ENCODE data around the gene LRRC10B.

Gene LRRC10B

DNA sequence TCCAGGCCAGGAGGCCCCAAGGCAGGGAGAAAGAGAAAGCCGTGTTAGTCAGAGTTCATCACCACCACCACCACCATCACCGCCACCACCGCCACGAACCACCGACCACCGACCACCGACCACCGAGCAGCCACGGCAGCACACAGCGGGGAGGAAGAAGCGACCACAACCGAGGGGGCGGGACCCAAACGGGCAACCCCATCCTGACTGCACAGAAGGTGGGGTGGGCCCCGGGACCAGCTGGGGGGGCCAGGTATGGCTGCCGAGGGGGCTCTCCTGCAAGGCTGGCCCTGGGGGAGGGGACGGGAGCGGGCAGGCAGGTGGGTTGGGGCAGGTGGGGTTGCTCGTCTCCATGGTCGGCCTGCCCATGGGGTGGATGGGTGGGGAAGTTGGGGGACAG lies 38.1 kb downstream of the LRRC10B start:
- no peak for DNase-seq (ENCODE audit: low read depth)

DNA sequence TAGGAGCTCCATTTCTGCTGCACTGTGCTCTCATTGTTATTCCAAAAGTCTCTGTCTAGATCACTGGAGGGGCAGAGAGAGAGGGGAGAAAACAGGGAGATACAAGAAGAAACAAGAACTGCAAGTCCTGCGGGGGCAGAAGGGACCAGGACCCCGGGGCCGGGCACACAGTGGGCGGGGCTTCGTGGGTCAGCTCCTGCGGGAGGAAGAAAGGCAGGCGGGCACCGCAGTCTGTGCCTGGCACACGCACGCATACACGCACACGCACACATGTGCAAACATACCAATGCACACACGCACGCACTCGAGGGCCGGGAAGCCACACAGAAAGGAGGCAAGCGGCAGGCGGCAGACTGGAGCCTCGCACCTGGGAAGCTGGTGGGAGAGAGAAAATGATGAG lies 38.7 kb downstream of the LRRC10B start:
- DNase-seq (ENCODE audit: low read depth), result no peak

DNA sequence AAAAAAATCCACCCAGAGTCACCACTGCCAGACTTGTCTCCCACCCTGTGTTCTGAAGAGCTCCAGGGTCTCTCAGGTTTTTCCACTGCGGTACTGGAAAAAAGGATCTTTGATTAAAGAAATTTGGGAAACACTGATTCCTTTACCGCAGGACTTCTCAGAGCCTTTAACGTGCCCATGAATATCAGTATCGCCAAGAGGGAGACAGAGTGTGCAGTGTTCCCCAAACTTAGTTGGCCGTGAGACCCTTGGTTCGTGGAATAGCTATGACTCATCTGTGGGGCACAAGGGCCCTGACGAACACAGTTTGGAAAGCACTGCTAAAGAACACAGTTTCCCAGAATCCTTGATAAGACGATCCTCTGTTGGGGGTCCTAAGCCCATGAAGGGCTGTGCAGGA lies 40.6 kb downstream of the LRRC10B start:
- DNase-seq (ENCODE audit: low read depth), result no peak

DNA sequence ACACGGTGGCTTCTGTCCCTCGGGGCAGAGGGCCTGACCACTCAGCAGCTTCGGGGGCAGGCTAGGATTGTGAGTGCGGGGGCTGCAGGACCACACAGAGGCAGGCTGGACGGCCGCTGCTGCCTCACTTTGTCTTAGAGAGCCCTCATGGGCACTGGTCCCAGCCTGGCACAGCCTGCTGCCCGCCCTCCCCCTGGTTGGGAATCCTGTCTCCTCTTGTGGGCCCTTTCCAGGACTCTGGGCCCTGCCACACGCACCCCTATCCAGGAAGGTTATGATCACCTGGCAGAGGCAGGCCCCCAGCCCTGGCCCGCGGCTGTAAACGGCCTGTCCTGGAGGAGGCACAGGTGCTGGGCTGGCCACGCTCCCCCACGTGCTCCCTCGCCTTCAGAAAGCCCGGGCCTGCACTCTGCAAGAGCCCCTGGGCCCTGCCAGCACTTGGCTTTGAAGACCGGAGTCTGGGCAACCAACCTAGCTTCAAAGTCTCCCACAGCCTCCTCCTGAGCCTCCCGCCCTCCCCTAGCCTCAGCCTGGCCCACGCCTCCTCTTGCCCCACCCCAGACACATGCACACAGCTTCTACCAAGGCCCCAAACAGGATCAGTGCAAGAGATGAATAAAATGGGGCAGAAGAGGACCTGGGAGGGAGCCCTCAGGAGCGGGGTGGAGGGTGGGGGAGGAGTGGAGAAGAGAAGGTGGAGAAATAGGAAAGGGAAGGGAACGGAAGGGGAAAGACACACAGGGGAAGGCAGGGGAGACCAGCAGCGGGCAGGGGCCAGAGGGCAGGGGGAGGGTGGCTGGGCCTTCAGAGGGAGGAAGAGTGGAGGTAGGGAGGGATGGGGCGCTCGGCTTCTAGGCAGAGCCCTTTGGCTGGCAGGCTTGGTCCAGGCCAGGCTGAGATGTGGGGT lies 41.4 kb downstream of the LRRC10B start:
- no peak for DNase-seq (ENCODE audit: low read depth)

DNA sequence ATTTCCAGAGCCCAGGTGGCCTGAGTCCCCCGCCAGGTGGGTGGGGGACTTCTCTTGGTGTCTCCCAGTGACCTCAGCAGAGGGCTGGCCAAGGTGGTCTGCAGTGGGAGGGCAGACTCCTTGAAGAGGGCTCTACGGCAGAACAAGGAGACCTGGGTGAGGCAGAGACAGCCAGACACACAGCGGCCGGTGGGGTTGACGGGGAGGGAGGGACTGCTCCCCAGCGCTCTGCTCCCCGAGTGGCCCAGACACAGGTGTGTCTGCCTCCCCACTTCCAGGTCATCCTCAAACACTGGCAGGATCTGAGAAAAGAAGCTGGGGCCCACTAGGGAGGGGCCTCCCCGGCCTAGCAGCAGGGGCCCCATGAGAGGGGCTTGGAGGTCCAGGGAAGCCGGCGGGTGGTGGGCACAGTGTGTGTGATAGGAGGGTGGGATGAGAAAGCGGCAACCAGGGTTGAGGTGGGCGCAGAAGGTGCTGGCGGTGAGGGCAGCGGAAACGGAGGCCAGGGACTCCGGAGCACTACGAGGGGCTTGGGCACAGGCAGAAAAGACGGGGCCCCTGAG lies 42.2 kb downstream of the LRRC10B start:
- no peak for DNase-seq (ENCODE audit: low read depth)

DNA sequence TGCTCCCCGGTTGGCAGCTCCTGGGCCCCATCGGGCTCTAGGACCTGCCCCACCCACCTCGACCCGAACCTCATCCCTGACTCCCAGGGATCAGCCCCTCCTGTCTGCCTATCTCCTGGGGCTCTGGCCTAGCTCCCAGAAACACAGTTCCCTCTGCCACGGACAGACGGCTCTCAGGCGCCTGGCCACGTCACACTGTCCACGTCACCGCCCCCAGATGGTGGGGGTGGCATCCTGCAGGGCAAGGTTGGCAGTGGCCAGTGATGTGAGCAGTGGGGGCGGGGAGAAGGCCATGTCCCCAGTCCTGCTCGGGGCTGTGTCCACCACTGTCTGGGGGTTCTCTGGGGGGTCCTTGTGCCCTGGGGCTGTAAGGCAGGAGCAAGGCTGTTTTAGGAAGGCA lies 43.1 kb downstream of the LRRC10B start:
- DNase-seq (ENCODE audit: low read depth), result no peak

DNA sequence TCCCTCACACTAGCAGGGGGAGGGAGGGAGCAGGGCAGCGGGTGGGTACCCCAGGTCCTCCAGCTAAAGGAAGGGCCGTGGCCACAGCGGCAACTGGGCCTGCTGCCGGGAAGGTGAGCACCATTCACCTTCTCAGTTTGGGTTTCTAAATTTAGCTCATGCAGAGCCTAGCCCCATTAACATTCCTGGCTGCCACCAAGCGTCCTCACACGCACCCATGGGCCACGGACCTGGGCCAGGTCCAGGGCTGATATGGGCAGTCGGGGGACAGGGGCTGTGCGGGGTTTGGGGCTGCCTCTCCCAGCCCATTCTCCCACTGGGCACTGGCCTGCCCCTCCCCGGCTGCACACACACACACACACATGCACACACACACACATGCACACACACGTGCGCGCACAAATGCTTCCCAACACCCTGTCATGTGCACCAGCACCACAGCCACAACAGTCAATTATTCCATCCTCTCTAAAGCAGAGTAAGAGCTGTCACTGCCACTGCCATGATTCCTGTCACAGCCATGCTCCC lies 43.6 kb downstream of the LRRC10B start:
- no peak for DNase-seq (ENCODE audit: low read depth)

DNA sequence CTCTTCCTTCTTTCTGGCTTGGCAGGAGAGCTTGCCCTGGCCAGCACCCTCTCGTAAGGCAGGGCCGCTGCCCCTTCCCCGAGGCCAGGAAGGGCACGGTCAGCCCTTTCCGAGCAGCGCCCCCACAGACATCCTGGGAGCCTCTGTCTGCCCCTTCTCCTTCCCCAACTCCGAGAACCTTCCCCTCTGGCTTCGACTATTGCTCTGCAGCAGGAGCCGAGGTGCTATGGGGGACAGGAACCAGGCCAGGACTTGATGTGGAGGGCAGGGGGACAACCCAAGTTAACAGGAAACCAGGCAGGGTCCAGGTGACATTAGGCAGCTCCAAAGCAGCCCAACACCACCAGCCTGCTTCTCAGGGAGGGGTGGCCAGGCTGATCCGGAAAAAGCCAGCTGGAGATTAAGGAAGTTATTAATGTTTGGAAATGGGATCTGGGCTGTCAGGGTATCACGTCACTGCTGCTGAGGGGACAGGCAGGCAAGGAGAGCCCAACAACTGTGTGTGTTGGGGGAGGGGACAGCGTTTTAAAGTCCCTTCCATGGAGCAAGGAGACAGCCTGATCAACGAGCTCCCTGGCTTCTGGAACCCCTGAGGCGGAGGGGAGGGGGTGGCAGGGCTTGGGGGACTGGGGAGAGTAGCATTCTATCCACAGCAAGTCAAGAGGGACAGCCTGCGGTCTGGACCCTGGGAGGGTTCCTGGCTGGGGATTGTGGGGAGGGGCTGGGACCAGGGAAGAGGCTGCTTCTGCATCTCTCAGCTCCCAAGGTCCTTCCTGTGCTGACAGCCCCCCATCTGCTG lies 45.0 kb downstream of the LRRC10B start:
- DNase-seq (ENCODE audit: low read depth), result no peak

DNA sequence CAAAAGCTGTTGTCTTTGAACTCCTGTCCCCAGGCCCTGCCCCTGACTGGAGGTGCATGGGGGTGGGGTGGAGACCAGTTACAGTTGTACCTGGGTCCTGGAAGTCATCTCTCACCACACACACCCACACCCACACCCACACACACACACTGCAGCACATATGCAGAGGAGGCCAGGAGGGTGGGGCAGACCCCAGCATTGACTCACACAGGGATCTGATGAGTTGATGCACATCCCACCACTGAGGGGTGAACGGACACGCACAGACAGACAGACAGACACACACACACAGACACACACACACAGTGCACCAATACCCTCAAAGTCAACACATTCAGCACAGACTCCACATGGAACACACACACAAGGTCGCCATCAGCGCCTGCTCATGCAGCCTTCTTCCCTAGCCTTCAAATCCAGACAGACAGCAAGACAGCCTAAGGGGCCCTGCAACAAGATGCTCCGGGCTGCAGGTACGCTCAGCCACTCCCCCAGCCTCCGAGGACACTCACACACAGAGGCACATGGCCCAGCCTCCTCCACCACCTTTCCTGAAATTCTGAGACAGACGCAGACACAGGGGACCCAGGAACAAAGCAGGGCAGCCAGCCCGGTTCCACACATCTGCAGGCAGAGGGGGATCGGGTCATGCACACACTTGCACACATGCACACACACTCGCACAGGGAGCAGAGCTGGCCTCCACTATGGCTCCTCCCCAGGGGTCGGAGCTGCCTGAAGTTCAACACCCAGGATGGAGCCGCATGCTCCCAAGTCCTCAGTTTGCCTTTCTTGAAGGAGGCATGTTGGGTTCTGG lies 45.8 kb downstream of the LRRC10B start:
- DNase-seq (ENCODE audit: low read depth), result no peak

DNA sequence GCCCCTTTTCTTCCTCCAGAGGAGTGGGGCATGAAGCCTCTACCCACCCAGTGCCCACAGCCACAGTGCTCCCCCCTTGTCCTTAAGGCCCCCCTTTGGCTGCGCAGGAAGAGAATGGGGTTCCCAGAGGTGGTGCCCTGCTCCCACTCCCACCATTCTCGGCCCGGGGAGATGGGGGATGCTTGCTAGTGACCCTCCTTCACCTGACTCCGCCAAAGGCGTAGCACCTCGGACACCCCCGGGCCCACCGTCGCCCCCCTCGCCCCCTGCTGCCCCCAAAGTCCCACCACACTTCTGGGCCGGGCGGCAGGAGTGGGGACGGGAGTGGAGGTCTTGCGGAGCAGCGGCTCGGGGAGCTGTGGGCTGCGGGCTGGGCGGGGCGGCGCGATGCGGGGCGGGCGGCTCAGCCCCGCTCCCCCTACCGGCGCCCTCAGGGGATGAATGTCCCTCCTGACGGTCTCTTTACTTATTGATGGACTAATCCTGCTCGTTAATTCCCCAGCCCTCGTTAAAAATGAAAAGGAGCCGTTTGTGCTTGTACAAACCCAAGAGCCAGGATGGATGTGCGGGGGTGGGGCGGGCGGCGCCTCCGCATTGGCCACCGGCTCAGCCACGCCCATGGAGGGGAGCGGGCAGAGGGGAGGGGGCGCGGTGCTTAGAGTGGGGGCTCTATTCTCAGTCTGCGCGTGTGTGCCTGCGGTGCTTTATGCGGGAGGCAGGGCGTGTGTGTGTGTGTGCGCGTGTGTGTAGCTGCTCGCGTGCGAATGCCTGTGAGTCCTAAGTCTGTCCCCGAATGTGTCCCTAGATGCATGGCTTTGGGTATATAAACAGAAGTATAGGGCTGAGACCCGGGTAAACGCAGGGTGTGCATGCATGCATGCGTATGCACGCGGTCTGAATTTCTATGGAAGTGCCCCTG lies 46.8 kb downstream of the LRRC10B start:
- DNase-seq (ENCODE audit: low read depth), result no peak

DNA sequence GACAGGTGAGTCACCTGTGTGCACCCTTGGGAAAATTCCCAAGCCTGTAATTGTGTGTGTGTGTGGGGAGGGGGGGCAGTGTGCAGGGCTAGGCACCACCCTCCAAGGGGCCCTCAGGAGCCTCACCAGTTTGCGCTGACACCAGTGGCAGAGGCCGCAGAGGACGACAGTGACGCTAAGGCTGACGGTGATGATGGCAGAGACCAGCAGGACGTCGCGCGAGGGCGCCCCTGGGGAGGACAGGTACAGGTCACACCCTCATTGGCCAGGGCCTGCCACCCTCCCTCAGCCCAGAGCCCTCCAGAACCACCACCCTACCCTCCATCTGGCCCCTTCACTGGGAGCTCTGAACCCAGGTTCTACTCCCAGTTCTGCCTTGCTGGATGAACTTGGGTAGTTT lies 47.4 kb downstream of the LRRC10B start:
- DNase-seq (ENCODE audit: low read depth), result no peak

DNA sequence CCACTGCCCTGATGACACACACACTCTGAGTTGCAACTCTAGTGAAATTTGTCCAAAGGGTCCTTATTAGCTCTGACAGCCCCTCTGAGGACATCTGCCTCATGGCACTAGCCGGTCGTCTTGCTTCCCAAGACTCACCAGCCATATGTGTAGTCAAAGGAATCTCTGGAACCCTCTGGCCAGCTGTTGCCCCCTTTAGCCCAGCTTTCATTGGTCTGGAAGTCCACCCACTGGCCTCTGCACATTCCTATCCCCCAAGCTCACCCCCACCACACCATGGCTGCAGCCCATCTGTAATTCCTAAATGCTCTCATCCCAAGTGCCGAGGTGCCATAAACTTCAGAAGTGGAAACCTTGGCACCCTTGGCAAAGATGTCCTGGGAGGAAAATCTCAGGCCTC lies 48.1 kb downstream of the LRRC10B start:
- no peak for DNase-seq (ENCODE audit: low read depth)
